SK-N-SH (cell line): ENCODE data around the gene CYBC1.

Source experiments
- CHD2 ChIP-seq: fragments of 150-350 bp; IDR thresholded peaks from 2 replicates; pipeline ENCODE4 v1.6.1; 2018; ENCODE audit warnings: low read length; ENCODE audit not compliant: partially characterized antibody
- CTCF ChIP-seq: fragments of 200-600 bp; sonication (generic); IDR thresholded peaks from 2 replicates; pipeline ENCODE4 v1.6.1; 2017; ENCODE audit warnings: antibody characterized with exemption, mild to moderate bottlenecking, moderate library complexity
- EZH2phosphoT487 ChIP-seq: fragments of 200-600 bp; sonication (generic); IDR thresholded peaks from 2 replicates; pipeline ENCODE4 v1.6.1; 2017; ENCODE audit warnings: low read depth, mixed run types, mild to moderate bottlenecking, antibody characterized with exemption, moderate library complexity, borderline replicate concordance
- JUND ChIP-seq: IDR thresholded peaks from 2 replicates; pipeline ENCODE4 v1.4.0; 2012
- MAX ChIP-seq: IDR thresholded peaks from 2 replicates; pipeline ENCODE4 v1.4.0; 2012; ENCODE audit warnings: low read depth
- NFIC ChIP-seq: IDR thresholded peaks from 2 replicates; pipeline ENCODE4 v1.4.0; 2012; ENCODE audit warnings: borderline replicate concordance
- POLR2AphosphoS5 ChIP-seq: IDR thresholded peaks from 2 replicates; pipeline ENCODE4 v1.6.1; 2012; ENCODE audit warnings: low read depth, low read length
- RAD21 ChIP-seq: IDR thresholded peaks from 2 replicates; pipeline ENCODE4 v1.6.1; 2012; ENCODE audit warnings: mild to moderate bottlenecking, low read length
- RCOR1 ChIP-seq: fragments of 150-350 bp; IDR thresholded peaks from 2 replicates; pipeline ENCODE4 v1.6.1; 2017; ENCODE audit warnings: antibody characterized with exemption, low read length
- REST ChIP-seq: IDR thresholded peaks from 2 replicates; pipeline ENCODE4 v1.6.1; 2012; ENCODE audit warnings: mild to moderate bottlenecking, low read depth, low read length, moderate library complexity
- RFX5 ChIP-seq: IDR thresholded peaks from 2 replicates; pipeline ENCODE4 v1.6.1; 2012; ENCODE audit warnings: mild to moderate bottlenecking, improper control_type of control experiment, low read length
- SIN3A ChIP-seq: IDR thresholded peaks from 2 replicates; pipeline ENCODE4 v1.6.1; 2012; ENCODE audit warnings: low read depth, mild to moderate bottlenecking, low read length, moderate library complexity, borderline replicate concordance
- USF1 ChIP-seq: IDR thresholded peaks from 2 replicates; pipeline ENCODE4 v1.4.0; 2012; ENCODE audit warnings: low read depth, borderline replicate concordance

- TF ChIP-seq CTCF (no peak), MAX (peak; percentile 98), REST (no peak; the same call in 1 of the 2 replicates), POLR2AphosphoS5 (no peak), SIN3A (peak; percentile 95), JUND (no peak), NFIC (no peak), RCOR1 (no peak), RAD21 (no peak), USF1 (peak; percentile 98), EZH2phosphoT487 (no peak), CHD2 (no peak), RFX5 (0 out of 2 replicates have a peak, but pooled peaks have one; percentile 30)
Measured at GRCh38 chr17:82457929-82458178, 7.3 kb upstream of the CYBC1 start.
